Astrocyte of the cerebellum (primary cell): Measurements from ENCODE around the gene CFAP299.
A peak's percentile ranks its signal among the peaks of the same experiment; 100 is the strongest.

Source experiments
- DNase-seq: peaks from one replicate; pipeline ENCODE4 v3.0.0-alpha.2; 2011; ENCODE audit warnings: low read depth
- H3K4me3 ChIP-seq: 2 replicates; pipeline ENCODE4 v1.5.1; 2011; ENCODE audit warnings: mild to moderate bottlenecking, low read depth, low read length, moderate library complexity
- in situ Hi-C: cut with HindIII; loops from 2 replicates; pipeline ENCODE4 v1.10.0; 2017; ENCODE audit warnings: low sequenced_read_pairs
- TF ChIP-seq, protein P1 (sequence below): IDR thresholded peaks from 2 replicates; pipeline ENCODE4 v1.5.1; 2012; ENCODE audit warnings: low read length, low read depth, moderate library complexity, mild to moderate bottlenecking; ENCODE audit errors: missing control alignments

The CFAP299 gene

DNA sequence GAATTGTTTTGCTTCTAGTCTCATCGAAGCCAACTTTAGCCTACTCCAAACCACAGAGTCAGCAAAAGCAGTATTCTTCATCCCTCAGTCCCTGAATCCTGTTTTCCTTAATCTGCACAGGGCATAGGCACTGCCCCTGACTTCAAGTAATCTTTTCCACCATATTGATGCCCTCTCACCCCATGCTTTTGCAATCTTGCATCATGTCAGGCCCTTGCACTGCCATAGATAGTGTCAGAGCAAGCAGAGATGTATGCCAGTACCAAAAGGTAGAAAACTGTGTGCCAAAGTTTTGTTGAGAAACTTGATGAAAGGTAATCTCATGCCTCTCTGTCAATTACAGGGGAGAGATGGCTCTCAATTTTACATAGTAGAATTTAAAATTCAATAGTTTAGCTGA, 131.1 kb downstream of the CFAP299 start:
- DNase-seq, result no peak
- H3K4me3 ChIP-seq, result no peak overlapping the region
- TF ChIP-seq, protein P1, sequence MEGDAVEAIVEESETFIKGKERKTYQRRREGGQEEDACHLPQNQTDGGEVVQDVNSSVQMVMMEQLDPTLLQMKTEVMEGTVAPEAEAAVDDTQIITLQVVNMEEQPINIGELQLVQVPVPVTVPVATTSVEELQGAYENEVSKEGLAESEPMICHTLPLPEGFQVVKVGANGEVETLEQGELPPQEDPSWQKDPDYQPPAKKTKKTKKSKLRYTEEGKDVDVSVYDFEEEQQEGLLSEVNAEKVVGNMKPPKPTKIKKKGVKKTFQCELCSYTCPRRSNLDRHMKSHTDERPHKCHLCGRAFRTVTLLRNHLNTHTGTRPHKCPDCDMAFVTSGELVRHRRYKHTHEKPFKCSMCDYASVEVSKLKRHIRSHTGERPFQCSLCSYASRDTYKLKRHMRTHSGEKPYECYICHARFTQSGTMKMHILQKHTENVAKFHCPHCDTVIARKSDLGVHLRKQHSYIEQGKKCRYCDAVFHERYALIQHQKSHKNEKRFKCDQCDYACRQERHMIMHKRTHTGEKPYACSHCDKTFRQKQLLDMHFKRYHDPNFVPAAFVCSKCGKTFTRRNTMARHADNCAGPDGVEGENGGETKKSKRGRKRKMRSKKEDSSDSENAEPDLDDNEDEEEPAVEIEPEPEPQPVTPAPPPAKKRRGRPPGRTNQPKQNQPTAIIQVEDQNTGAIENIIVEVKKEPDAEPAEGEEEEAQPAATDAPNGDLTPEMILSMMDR, result no peak
- in situ Hi-C loops, result no loop called here

DNA sequence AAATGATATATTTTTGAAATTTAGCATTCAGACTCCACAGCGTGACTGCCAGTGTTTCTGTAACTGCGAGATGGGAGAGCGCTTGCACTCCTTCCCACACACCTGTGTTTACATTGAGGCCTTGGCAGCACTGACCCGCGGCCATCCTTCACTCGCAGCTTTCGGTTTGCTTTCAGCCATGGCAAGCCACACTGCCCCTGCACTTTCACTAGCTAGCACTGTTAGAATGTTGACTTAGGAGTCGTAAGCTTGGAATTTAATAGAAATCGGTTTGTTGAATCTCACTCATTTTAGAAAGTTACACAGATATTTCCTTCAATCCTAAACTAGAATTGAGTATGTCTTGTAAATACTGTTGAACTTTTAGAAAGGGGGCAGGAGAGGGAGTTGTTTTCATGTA, 136.2 kb downstream of the CFAP299 start:
- TF ChIP-seq, protein P1, result no peak
- in situ Hi-C loops, result no loop called here
- H3K4me3 ChIP-seq, result peak overlapping the region; percentile 10
- peak; percentile 8 for DNase-seq

DNA sequence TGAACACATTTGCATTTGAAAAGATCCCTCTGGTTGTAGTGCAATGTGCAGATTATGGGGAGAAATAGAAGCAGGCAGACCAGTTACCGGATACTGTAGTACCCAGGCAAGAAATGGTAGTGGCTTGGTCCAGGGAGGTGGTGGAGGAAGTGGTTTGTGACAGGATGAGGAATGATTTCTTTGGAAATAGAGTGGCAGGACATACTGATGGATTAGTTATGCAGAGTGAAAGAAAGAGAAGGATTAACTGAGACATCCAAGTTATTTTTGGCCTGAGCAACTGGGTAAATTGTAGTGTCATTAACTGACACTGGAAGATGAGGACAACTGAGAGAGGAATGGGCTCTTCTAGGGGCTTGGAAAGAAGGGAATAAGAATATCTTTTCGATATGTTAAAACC, 139.7 kb downstream of the CFAP299 start:
- TF ChIP-seq, protein P1, result no peak
- no peak overlapping the region for H3K4me3 ChIP-seq
- DNase-seq, result no peak
- in situ Hi-C loops, result no loop called here

DNA sequence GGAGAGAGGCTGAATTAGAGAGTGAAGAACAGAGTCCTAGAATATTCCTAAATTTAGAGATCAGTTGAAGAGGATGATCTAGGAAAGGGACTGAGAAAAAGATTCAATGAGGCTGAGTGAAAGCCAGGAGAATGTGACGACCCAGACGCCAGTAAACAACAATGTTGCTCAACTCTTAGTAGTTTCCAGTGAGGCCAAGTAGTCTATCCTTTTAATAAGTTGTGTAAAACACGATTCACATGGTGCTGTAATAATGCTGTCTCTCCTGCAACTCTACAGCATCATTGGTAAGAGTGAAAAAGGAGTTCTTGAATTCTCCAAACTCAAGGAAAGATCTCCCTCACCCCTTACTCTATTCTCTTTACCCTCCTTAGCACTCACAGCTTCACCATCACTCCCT, 140.3 kb downstream of the CFAP299 start:
- TF ChIP-seq, protein P1, result no peak
- no peak for DNase-seq
- no peak overlapping the region for H3K4me3 ChIP-seq
- in situ Hi-C loops, result no loop called here

DNA sequence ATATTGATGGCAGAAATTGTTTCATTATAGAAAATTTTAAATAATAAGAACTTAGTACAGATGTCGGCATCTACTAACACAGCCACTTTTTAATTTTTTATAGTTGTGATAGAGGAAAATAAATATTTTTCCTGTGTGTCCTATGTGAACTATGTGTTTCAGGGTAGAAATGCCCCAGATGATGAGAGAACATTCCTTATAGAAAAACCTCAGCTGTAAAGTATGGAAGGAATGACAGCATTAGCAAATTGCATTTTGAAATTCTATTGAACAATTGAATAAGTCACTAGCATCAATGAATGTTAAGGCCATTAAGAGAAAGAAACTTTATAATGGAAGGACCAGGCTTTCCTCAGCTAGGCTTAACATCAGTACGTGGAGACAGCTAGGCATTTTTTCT, 149.2 kb downstream of the CFAP299 start:
- in situ Hi-C loops, result no loop called here
- no peak overlapping the region for H3K4me3 ChIP-seq
- no peak for DNase-seq
- TF ChIP-seq, protein P1, result no peak

DNA sequence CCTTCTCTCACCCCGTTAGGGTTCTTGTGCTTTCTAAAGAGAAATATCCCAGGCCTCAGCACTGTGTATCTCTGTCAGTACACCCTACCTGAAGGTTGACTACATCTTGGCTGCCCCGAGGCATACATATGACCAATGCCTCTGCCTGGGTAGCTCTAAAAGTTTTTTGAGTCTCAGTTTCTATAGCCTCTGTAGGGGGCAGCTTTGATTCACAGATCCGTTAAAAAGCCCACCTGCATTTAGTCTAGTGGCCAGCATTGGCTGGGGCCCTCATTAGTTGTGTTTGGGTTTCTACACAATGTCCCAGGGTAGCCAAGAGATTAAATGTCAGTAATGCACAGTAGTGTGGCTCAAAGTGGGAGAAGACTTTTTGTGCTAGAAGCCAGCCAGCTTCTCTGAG, 151.1 kb downstream of the CFAP299 start:
- in situ Hi-C loops, result no loop called here
- TF ChIP-seq, protein P1, result no peak
- no peak for DNase-seq
- H3K4me3 ChIP-seq, result no peak overlapping the region

DNA sequence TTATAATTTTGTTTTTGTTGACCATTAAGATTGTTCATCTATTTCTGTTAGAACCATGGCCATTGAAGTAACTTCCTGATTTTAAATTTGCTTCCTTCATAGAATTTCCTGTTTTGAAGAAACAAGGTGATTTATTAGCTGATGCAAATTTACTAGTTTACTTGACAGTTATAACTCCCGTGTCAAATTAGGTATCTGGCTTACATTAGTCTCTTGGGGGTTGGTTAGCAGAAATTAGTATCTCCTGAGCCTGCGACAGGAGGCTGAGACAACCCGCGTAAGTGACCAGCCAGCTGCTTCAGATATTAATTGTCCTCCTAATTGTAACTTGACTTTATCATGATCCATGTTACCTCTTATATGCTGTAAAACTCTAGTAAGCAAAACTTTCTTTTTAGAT, 154.3 kb downstream of the CFAP299 start:
- TF ChIP-seq, protein P1, result no peak
- no peak overlapping the region for H3K4me3 ChIP-seq
- no peak for DNase-seq
- in situ Hi-C loops, result no loop called here
